ENCODE results near the gene SRPK2.

SRPK2 gene

DNA sequence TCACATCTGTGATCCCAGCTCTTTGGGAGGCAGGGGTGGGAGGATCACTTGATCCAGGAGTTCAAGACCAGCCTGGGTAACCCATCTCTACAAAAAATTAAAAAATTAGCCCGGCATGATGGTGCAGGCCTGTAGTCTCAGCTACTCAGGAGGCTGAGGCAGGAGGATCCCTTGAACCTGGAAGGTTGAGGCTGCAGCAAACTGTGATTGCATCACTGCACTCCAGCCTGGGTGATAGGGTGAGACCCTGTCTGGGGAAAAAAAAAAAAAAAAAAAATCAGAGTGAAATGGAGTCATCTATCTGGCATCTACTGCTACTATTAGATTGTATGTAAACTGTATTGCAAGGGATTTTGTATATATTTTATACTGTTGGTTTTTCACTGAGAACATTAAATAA, 315.6 kb downstream of the SRPK2 start:
- Histone ChIP-seq H3K27ac (ENCODE audit: extremely low read depth, low read depth, low read length) (no peak overlapping the region), H3K4me1 (ENCODE audit: control insufficient read depth, insufficient read depth, low read length) (no peaks in the 10 kb centered on the region), H3K9me3 (ENCODE audit: control insufficient read depth, insufficient read depth, low read depth, low read length) (no peaks in the 10 kb centered on the region), H3K4me3 (ENCODE audit: low read depth, low read length) (no peak overlapping the region), H3K36me3 (ENCODE audit: control insufficient read depth in 2 of 2, insufficient read depth in 1 of 2, low read length in 2 of 2) (peaks cover 61 to 66% of the 10 kb centered on the region in 2 experiments)
- ChIA-PET CTCF (no interaction called here), POLR2A (no interaction called here)
- TF ChIP-seq, protein P1, sequence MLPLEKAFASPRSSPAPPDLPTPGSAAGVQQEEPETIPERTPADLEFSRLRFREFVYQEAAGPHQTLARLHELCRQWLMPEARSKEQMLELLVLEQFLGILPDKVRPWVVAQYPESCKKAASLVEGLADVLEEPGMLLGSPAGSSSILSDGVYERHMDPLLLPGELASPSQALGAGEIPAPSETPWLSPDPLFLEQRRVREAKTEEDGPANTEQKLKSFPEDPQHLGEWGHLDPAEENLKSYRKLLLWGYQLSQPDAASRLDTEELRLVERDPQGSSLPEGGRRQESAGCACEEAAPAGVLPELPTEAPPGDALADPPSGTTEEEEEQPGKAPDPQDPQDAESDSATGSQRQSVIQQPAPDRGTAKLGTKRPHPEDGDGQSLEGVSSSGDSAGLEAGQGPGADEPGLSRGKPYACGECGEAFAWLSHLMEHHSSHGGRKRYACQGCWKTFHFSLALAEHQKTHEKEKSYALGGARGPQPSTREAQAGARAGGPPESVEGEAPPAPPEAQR (tag by site-specific recombination; IDR thresholded peaks at IDR 0.05) = no peak
- TF ChIP-seq, protein P2, sequence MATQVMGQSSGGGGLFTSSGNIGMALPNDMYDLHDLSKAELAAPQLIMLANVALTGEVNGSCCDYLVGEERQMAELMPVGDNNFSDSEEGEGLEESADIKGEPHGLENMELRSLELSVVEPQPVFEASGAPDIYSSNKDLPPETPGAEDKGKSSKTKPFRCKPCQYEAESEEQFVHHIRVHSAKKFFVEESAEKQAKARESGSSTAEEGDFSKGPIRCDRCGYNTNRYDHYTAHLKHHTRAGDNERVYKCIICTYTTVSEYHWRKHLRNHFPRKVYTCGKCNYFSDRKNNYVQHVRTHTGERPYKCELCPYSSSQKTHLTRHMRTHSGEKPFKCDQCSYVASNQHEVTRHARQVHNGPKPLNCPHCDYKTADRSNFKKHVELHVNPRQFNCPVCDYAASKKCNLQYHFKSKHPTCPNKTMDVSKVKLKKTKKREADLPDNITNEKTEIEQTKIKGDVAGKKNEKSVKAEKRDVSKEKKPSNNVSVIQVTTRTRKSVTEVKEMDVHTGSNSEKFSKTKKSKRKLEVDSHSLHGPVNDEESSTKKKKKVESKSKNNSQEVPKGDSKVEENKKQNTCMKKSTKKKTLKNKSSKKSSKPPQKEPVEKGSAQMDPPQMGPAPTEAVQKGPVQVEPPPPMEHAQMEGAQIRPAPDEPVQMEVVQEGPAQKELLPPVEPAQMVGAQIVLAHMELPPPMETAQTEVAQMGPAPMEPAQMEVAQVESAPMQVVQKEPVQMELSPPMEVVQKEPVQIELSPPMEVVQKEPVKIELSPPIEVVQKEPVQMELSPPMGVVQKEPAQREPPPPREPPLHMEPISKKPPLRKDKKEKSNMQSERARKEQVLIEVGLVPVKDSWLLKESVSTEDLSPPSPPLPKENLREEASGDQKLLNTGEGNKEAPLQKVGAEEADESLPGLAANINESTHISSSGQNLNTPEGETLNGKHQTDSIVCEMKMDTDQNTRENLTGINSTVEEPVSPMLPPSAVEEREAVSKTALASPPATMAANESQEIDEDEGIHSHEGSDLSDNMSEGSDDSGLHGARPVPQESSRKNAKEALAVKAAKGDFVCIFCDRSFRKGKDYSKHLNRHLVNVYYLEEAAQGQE (tag by site-specific recombination; IDR thresholded peaks at IDR 0.05) = no peak
- TF ChIP-seq, protein P3, sequence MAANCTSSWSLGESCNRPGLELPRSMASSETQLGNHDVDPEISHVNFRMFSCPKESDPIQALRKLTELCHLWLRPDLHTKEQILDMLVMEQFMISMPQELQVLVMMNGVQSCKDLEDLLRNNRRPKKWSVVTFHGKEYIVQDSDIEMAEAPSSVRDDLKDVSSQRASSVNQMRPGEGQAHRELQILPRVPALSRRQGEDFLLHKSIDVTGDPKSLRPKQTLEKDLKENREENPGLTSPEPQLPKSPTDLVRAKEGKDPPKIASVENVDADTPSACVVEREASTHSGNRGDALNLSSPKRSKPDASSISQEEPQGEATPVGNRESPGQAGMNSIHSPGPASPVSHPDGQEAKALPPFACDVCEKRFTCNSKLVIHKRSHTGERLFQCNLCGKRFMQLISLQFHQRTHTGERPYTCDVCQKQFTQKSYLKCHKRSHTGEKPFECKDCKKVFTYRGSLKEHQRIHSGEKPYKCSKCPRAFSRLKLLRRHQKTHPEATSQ (tag by site-specific recombination; IDR thresholded peaks at IDR 0.05) = no peak
- no peak for TF ChIP-seq ZNF157 (tag by site-specific recombination; IDR thresholded peaks at IDR 0.05)

DNA sequence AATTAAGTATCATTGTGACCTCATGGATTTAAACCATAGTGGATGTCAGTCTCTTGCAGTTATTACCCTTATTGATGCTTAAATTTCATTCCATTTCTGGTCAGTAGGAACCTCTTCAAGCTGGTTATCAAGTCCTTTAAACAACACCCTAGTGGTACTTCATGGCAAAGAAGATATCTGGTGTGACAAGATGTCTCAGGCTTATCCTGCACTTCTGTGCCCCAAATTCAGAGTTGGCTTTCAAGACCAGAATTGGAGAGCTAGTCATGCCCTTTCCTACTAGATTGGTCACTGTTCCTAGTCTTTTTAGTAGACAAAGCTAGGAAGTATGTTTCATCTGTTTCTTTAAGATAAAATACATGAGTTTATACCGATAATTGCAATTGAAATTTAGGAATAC, 319.8 kb downstream of the SRPK2 start:
- Histone ChIP-seq H3K4me1 (ENCODE audit: control insufficient read depth, insufficient read depth, low read length) (no peaks in the 10 kb centered on the region), H3K27ac (ENCODE audit: extremely low read depth, low read depth, low read length) (no peak overlapping the region), H3K36me3 (ENCODE audit: control insufficient read depth in 2 of 2, insufficient read depth in 1 of 2, low read length in 2 of 2) (peaks cover 36 to 55% of the 10 kb centered on the region in 2 experiments), H3K9me3 (ENCODE audit: control insufficient read depth, insufficient read depth, low read depth, low read length) (no peaks in the 10 kb centered on the region), H3K4me3 (ENCODE audit: low read depth, low read length) (no peak overlapping the region)
- POLR2A ChIA-PET = no interaction called here
- CTCF ChIA-PET = no interaction called here
- TF ChIP-seq FEZF1 (tag by site-specific recombination; IDR thresholded peaks at IDR 0.05) (no peak), ZBTB21 (tag by site-specific recombination; IDR thresholded peaks at IDR 0.05) (no peak), ZNF571 (tag by site-specific recombination; IDR thresholded peaks at IDR 0.05) (no peak), ZBTB7A (tag by site-specific recombination; IDR thresholded peaks at IDR 0.05; ENCODE audit: low read depth) (no peak), ZFP69B (tag by site-specific recombination; IDR thresholded peaks at IDR 0.05) (no peak), ZNF792 (tag by site-specific recombination; IDR thresholded peaks at IDR 0.05) (no peak), ZNF48 (tag by site-specific recombination; IDR thresholded peaks at IDR 0.05) (no peak), ZNF133 (tag by site-specific recombination; IDR thresholded peaks at IDR 0.05) (no peak), ZNF211 (tag by site-specific recombination; IDR thresholded peaks at IDR 0.05; ENCODE audit: low read depth) (no peak), ZNF623 (tag by site-specific recombination; IDR thresholded peaks at IDR 0.05) (no peak)
- TF ChIP-seq, protein P4, sequence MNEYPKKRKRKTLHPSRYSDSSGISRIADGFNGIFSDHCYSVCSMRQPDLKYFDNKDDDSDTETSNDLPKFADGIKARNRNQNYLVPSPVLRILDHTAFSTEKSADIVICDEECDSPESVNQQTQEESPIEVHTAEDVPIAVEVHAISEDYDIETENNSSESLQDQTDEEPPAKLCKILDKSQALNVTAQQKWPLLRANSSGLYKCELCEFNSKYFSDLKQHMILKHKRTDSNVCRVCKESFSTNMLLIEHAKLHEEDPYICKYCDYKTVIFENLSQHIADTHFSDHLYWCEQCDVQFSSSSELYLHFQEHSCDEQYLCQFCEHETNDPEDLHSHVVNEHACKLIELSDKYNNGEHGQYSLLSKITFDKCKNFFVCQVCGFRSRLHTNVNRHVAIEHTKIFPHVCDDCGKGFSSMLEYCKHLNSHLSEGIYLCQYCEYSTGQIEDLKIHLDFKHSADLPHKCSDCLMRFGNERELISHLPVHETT (tag by site-specific recombination; IDR thresholded peaks at IDR 0.05) = no peak
- TF ChIP-seq, protein P3 (tag by site-specific recombination; IDR thresholded peaks at IDR 0.05) = no peak
- TF ChIP-seq, protein P5, sequence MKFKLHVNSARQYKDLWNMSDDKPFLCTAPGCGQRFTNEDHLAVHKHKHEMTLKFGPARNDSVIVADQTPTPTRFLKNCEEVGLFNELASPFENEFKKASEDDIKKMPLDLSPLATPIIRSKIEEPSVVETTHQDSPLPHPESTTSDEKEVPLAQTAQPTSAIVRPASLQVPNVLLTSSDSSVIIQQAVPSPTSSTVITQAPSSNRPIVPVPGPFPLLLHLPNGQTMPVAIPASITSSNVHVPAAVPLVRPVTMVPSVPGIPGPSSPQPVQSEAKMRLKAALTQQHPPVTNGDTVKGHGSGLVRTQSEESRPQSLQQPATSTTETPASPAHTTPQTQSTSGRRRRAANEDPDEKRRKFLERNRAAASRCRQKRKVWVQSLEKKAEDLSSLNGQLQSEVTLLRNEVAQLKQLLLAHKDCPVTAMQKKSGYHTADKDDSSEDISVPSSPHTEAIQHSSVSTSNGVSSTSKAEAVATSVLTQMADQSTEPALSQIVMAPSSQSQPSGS (tag by site-specific recombination; IDR thresholded peaks at IDR 0.05; ENCODE audit: low read depth) = no peak
- TF ChIP-seq, protein P6, sequence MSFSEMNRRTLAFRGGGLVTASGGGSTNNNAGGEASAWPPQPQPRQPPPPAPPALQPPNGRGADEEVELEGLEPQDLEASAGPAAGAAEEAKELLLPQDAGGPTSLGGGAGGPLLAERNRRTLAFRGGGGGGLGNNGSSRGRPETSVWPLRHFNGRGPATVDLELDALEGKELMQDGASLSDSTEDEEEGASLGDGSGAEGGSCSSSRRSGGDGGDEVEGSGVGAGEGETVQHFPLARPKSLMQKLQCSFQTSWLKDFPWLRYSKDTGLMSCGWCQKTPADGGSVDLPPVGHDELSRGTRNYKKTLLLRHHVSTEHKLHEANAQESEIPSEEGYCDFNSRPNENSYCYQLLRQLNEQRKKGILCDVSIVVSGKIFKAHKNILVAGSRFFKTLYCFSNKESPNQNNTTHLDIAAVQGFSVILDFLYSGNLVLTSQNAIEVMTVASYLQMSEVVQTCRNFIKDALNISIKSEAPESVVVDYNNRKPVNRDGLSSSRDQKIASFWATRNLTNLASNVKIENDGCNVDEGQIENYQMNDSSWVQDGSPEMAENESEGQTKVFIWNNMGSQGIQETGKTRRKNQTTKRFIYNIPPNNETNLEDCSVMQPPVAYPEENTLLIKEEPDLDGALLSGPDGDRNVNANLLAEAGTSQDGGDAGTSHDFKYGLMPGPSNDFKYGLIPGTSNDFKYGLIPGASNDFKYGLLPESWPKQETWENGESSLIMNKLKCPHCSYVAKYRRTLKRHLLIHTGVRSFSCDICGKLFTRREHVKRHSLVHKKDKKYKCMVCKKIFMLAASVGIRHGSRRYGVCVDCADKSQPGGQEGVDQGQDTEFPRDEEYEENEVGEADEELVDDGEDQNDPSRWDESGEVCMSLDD (tag by site-specific recombination; IDR thresholded peaks at IDR 0.05) = no peak
- TF ChIP-seq, protein P7, sequence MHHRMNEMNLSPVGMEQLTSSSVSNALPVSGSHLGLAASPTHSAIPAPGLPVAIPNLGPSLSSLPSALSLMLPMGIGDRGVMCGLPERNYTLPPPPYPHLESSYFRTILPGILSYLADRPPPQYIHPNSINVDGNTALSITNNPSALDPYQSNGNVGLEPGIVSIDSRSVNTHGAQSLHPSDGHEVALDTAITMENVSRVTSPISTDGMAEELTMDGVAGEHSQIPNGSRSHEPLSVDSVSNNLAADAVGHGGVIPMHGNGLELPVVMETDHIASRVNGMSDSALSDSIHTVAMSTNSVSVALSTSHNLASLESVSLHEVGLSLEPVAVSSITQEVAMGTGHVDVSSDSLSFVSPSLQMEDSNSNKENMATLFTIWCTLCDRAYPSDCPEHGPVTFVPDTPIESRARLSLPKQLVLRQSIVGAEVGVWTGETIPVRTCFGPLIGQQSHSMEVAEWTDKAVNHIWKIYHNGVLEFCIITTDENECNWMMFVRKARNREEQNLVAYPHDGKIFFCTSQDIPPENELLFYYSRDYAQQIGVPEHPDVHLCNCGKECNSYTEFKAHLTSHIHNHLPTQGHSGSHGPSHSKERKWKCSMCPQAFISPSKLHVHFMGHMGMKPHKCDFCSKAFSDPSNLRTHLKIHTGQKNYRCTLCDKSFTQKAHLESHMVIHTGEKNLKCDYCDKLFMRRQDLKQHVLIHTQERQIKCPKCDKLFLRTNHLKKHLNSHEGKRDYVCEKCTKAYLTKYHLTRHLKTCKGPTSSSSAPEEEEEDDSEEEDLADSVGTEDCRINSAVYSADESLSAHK (tag by site-specific recombination; IDR thresholded peaks at IDR 0.05) = no peak

Measured in HEK293 (cell line).